ENCODE measurements around the gene ENTPD2. TPM values are rescaled to one million over a fixed set of nuclear protein-coding genes. Genes with fewer than 3 reads are reported as not detected.

The ENTPD2 gene
- total RNA-seq, 1 experiment from 2014 or later, result 31.5 TPM

DNA sequence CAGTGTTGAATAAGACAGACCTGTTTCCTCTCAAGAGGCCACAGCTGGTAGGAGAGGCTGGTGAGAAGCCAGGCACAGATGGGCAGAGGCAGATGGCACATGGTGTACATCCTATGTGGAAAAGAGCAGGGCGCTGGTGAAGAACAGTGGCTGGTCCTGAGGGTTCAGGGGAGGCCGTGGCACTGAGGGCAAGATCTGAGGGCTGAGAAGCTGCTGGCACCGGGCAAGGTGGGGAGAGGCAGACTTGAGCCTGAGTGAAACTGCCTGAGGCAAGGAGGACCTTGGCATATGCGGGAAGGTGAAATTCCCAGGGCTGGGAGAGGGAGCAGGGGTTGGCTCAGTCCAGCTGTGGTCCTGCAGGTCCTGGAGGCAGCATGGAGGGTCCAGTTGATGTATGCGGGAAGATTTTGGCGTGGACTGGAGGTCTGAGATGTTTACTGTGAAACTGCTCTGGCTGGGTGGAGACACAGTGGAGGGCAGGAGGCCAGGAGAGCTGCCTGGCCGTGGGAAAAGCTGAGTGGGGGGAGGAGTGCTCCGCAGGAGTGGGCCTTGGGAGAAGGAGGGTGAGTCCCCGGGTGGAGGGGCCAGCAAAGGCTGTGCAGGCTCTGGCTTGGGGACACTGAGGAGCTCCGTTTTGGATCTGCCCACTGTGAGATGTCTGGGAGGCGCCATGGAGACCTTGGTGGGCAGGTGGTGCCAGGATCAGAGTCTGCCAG is 35.5 kb upstream of the ENTPD2 start:
- H3K9me3 Mint-ChIP-seq (ENCODE audit: unreplicated experiment), result no peaks in the 10 kb centered on the region
- intact Hi-C loops (cut with micrococcal nuclease), result no loop called here
- ChIA-PET POLR2A (interaction anchor here (0.6 to 1.3 kb wide), 2 partner anchors 136 to 680 kb away, joined by 3 to 6 read pairs; partner anchors contain the start of gene CYSRT1), CTCF (interaction anchor here (1.3 to 3.3 kb wide), 3 partner anchors 17 to 298 kb away, joined by 5 to 13 read pairs (median 6); partner anchors contain the start of gene TMEM141)
- H3K36me3 Mint-ChIP-seq (ENCODE audit: insufficient read depth, unreplicated experiment), result peaks cover 53% of the 10 kb centered on the region
- H3K27me3 Mint-ChIP-seq (ENCODE audit: insufficient read depth, unreplicated experiment), result no peaks in the 10 kb centered on the region
- H3K4me1 Mint-ChIP-seq (ENCODE audit: insufficient read depth, unreplicated experiment), result peaks cover 25% of the 10 kb centered on the region
- H3K4me3 Mint-ChIP-seq (ENCODE audit: unreplicated experiment), result no peak overlapping the region
- no TSS peak for BruUV-seq (replicated peaks)
- peak overlapping the region; percentile 88 for H3K27ac Mint-ChIP-seq (ENCODE audit: low read depth, unreplicated experiment)
- TF ChIP-seq CTCF (IDR thresholded peaks at IDR 0.05; ENCODE audit: unreplicated experiment), result no peak
- DNase-seq (ENCODE audit: unreplicated experiment), result no peak

DNA sequence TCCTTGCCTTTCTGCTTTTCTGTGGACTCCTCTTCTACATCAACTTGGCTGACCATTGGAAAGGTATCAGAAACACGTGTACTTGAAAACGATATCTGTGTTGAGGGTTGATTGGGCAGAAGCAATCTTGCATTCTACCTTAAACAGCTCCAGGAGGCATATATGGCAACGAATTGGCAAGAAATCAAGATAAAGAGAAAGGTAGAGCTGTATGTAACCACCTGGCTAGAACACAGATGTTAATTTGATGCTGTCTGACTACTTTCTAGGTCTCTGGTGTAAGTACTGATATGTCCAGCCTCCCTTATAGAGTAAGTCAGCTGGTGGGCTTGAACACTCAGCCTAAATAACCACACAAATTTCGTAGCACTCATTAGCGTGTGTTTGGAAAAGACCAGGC is 34.3 kb upstream of the ENTPD2 start:
- peaks cover 40% of the 10 kb centered on the region for H3K36me3 Mint-ChIP-seq (ENCODE audit: insufficient read depth, unreplicated experiment)
- H3K9me3 Mint-ChIP-seq (ENCODE audit: unreplicated experiment), result no peaks in the 10 kb centered on the region
- CTCF ChIA-PET, result interaction anchor here (1.0 to 3.3 kb wide), 4 partner anchors 25 to 297 kb away, joined by 3 to 13 read pairs (median 9); partner anchors contain the start of gene TMEM141
- H3K4me1 Mint-ChIP-seq (ENCODE audit: insufficient read depth, unreplicated experiment), result peaks cover 35% of the 10 kb centered on the region
- no peak for DNase-seq (ENCODE audit: unreplicated experiment)
- no peak for TF ChIP-seq CTCF (IDR thresholded peaks at IDR 0.05; ENCODE audit: unreplicated experiment)
- intact Hi-C loops (cut with micrococcal nuclease), result no loop called here
- TSS peak; percentile 23 for BruUV-seq (replicated peaks)
- POLR2A ChIA-PET, result interaction anchor here (0.9 to 2.6 kb wide), 5 partner anchors 26 to 138 kb away, joined by 3 to 18 read pairs (median 6); partner anchors contain the start of genes CYSRT1 and DPP7
- H3K27ac Mint-ChIP-seq (ENCODE audit: low read depth, unreplicated experiment), result no peak overlapping the region
- H3K4me3 Mint-ChIP-seq (ENCODE audit: unreplicated experiment), result peak overlapping the region; percentile 90
- no peaks in the 10 kb centered on the region for H3K27me3 Mint-ChIP-seq (ENCODE audit: insufficient read depth, unreplicated experiment)

- Mint-ChIP-seq H3K36me3 (ENCODE audit: insufficient read depth, unreplicated experiment) (peaks cover 34% of the 10 kb centered on the region), H3K4me1 (ENCODE audit: insufficient read depth, unreplicated experiment) (peaks cover 40% of the 10 kb centered on the region), H3K27ac (ENCODE audit: low read depth, unreplicated experiment) (peak overlapping the region; percentile 42), H3K9me3 (ENCODE audit: unreplicated experiment) (no peaks in the 10 kb centered on the region), H3K27me3 (ENCODE audit: insufficient read depth, unreplicated experiment) (no peaks in the 10 kb centered on the region), H3K4me3 (ENCODE audit: unreplicated experiment) (peak overlapping the region; percentile 90)
- POLR2A ChIA-PET, result interaction anchor here (0.7 to 2.9 kb wide), 20 partner anchors 10 to 979 kb away, joined by 3 to 22 read pairs (median 8); partner anchors contain the start of genes CYSRT1, DPP7, MRPL41 and NDOR1
- intact Hi-C loops (cut with micrococcal nuclease), result no loop called here
- no peak for DNase-seq (ENCODE audit: unreplicated experiment)
- BruUV-seq (replicated peaks), result no TSS peak
- no peak for TF ChIP-seq CTCF (IDR thresholded peaks at IDR 0.05; ENCODE audit: unreplicated experiment)
- CTCF ChIA-PET, result interaction anchor here (0.9 to 3.3 kb wide), 7 partner anchors 22 to 296 kb away, joined by 3 to 13 read pairs (median 5); partner anchors contain the start of gene TMEM141
Observed at GRCh38 chr9:137087409-137087925, 33.6 kb upstream of the ENTPD2 start.

Data from MCF 10A (cell line).